NK-92 (cell line): ENCODE data around the gene ARHGAP11A.
"Not testable (repeated sequence)": the region's sequence is repeated elsewhere in the genome, so short reads cannot be mapped to it uniquely, and the experiment has no call there.

Experiments used
- DNase-seq: peaks from one replicate; lab custom pipeline; 2025; ENCODE audit not compliant: unreplicated experiment; lab: John Stamatoyannopoulos, UW

The ARHGAP11A gene, protein sequence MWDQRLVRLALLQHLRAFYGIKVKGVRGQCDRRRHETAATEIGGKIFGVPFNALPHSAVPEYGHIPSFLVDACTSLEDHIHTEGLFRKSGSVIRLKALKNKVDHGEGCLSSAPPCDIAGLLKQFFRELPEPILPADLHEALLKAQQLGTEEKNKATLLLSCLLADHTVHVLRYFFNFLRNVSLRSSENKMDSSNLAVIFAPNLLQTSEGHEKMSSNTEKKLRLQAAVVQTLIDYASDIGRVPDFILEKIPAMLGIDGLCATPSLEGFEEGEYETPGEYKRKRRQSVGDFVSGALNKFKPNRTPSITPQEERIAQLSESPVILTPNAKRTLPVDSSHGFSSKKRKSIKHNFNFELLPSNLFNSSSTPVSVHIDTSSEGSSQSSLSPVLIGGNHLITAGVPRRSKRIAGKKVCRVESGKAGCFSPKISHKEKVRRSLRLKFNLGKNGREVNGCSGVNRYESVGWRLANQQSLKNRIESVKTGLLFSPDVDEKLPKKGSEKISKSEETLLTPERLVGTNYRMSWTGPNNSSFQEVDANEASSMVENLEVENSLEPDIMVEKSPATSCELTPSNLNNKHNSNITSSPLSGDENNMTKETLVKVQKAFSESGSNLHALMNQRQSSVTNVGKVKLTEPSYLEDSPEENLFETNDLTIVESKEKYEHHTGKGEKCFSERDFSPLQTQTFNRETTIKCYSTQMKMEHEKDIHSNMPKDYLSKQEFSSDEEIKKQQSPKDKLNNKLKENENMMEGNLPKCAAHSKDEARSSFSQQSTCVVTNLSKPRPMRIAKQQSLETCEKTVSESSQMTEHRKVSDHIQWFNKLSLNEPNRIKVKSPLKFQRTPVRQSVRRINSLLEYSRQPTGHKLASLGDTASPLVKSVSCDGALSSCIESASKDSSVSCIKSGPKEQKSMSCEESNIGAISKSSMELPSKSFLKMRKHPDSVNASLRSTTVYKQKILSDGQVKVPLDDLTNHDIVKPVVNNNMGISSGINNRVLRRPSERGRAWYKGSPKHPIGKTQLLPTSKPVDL

GRCh38 chr15:32615051-32615870 lies at the start of gene ARHGAP11A:
Gene ARHGAP11A, plus strand, starts transcription at chr15:32615504. Its CDS starts 708 bp downstream, at chr15:32616212.
- DNase-seq, result not testable (repeated sequence)

- DNase-seq, result not testable (repeated sequence)
These were observed 46.3 kb upstream of the ARHGAP11A start for GRCh38 chr15:32568988-32569387.

DNA sequence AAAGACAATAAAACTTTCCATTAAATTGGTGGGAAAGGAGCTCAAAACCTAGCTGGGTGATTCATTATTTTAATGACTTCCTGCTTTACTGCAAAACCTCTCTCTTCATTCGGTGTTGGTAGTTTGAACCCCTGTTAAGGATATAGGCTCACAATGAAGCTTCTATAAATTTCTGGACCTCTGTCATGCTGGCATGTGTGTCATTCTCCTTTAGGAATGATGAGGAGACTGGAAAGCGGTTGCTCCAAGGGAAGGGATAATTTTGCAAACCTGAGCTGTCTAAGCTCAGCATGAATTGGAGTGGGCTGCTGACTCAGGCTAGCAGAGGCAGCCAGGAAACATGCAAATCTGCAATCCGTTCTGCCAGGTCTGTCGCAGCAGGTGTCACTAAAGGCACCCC lies 36.8 kb upstream of the ARHGAP11A start:
- not testable (repeated sequence) for DNase-seq

DNA sequence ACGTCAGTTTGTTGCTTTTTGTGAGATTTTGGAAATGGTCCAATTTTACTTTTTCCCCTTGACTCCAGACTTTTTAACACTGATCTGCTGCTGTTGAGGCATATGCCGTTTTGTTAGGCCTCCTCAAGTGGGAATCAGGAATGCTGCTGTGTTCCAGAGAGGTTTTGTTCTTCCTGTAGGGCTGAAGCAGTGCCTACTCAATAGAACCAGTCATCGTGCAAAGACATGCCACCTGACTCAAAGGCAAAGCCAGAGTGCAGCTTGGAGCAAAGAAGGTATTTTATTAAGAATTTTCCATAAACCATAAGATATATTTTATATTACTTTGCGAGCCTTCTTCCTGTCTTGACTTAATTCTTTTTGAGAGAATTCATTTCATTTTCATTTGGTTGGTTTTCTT lies 29.5 kb upstream of the ARHGAP11A start:
- not testable (repeated sequence) for DNase-seq

- DNase-seq, result not testable (repeated sequence)
These were observed 22.2 kb upstream of the ARHGAP11A start, which contains the start of gene GOLGA8N for GRCh38 chr15:32593151-32593550. Gene GOLGA8N, plus strand, starts transcription at chr15:32593456.

- DNase-seq, result not testable (repeated sequence)
These were observed 5.8 kb upstream of the ARHGAP11A start for GRCh38 chr15:32609518-32609917.

- DNase-seq, result not testable (repeated sequence)
These were observed 4.6 kb upstream of the ARHGAP11A start for GRCh38 chr15:32610719-32611118.

GRCh38 chr15:32614712-32615050 lies 623 bp upstream of the ARHGAP11A start:
- not testable (repeated sequence) for DNase-seq

- not testable (repeated sequence) for DNase-seq
These were observed 645 bp downstream of the ARHGAP11A start for GRCh38 chr15:32615871-32616426.

DNA sequence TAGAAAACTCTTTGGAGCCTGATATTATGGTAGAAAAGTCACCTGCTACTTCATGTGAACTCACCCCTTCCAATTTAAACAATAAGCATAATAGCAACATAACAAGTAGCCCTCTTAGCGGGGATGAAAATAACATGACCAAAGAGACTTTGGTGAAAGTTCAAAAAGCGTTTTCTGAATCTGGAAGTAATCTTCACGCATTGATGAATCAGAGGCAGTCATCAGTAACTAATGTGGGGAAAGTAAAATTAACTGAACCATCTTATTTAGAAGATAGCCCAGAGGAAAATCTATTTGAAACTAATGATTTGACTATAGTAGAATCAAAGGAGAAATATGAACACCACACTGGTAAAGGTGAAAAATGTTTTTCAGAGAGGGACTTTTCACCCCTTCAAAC lies 21.1 kb downstream of the ARHGAP11A start:
- no peak for DNase-seq

GRCh38 chr15:32636908-32637567 lies 21.7 kb downstream of the ARHGAP11A start:
- DNase-seq, result no peak

- no peak for DNase-seq
These were observed 22.4 kb downstream of the ARHGAP11A start for GRCh38 chr15:32637704-32638103.

DNA sequence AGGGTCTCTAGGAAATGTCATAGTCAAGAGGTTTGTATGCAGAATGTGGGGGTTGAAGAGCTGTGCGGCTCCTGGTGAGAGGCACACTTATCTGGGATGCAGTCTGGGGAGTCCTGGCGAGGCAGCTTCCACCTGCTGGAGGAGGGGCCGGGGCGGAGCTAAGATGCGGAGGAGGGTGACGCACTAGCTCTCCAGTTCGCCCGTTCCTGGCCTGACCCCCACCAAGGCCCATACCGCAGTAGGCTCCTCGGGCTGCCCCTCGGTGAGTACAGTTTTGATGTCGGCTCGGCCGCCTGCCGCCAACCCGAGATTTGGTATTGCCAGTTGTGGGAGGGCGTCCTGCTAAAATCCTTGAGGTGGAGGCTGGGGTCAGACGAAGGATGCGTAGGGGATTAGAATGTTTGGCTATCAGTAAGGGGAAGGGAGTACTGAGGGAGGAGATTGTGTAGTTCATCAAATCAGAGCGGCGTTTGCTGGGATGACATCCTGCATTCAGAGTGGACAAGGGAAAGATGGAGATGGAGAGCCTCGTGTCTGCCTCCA lies 26.3 kb downstream of the ARHGAP11A start, which contains the start of gene SCG5:
Gene SCG5, plus strand, starts transcription at position 194 of the 543 bp plus-strand sequence. CDS start 1,883 bp downstream, outside the sequence.
- DNase-seq, result no peak

GRCh38 chr15:32642667-32643435 lies 27.5 kb downstream of the ARHGAP11A start:
- no peak for DNase-seq

GRCh38 chr15:32643907-32644445 lies 28.7 kb downstream of the ARHGAP11A start:
- DNase-seq, result no peak

DNA sequence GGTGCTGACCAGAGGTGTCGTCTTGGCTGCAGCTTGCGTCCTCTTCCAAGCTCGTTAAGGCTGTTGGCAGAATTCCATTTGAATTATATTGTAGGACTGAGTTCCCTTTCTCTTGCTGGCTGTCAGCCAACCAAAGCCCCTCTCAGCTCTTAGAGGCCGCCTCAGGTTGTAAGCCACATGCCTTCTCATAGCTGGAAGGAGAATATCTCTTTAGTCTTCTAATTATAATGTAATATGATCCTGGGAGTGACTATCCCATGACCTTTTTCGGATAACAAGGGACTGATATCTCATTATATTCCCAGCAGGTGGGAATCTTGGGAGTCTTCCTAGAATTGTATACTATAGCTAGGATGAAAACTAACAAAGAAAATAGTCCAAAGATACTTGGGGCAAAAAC lies 31.0 kb downstream of the ARHGAP11A start:
- DNase-seq, result no peak

DNA sequence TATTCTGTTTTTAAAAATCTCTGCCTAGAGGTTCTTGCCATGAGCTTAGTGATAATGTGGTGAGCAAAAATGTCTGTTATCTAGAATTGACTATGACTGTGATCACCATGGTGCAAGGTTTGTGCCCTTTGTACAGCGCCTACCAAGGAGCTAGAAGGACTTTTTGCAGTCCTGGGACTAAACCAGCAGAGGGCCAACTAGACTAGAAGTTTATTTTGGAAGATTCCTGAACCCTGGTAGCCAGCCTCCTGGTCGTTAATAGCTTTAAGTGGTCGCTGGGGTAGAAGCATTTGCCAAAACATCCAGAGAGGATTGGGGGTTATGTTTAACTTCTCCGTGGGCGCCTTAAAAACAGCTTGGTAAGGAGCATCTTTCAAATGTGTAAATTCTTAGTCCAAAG lies 34.0 kb downstream of the ARHGAP11A start:
- DNase-seq, result no peak

DNA sequence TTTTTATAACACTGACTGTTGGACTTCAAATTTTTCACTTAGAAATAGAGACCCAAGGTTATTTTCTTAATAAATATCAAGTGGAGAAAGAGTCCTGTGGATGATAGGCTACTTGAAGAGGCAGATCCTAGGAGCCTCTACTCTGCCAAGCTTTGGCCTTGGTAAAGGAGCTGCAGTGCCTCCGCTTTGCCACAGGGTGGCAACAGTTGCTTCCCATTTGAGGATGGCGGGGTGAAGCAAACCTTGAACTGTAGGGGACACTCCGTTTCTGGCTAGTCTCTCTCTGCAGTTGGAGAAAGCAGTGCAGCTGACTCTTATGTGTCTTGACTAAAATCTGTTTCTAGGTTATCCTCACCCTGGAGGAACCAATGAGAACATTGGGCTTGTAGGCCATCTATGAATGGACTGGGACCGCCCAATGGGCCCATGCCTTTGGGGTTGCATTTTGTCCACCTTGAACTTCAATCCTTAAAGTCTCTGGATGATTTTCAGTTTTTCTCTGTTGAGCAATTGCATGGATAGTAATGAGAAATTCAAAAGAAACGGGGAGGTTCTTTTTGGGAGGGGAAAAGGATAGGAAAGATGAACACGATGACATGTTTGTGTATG lies 36.0 kb downstream of the ARHGAP11A start:
- no peak for DNase-seq
